WTC11 (cell line): ENCODE results near the gene MAPKAP1. TPM values are rescaled to one million over a fixed set of nuclear protein-coding genes. Genes with fewer than 3 reads are reported as not detected.

Experiments
- ATAC-seq: fragments of 200-7000 bp; cut with Tn5 transposase; 2 replicates; pipeline ENCODE4 v1.10.0; 2021; ENCODE audit warnings: mild to moderate bottlenecking, moderate library complexity
- CTCF ChIA-PET: fragments of 300-600 bp; sonication (Branson Sonifier 250); formaldehyde crosslinking; loops from one replicate; lab custom pipeline; 2021; ENCODE audit warnings: antibody characterized with exemption; lab: Charles Lee
- POLR2A ChIA-PET: fragments of 350-600 bp; sonication (Branson Sonifier 250); formaldehyde crosslinking; loops from one replicate; lab custom pipeline; 2021; ENCODE audit warnings: antibody characterized with exemption; lab: Charles Lee
- DNase-seq: peaks from one replicate; pipeline ENCODE4 v3.0.0; 2021; ENCODE audit warnings: low spot score
- H3K27ac Mint-ChIP-seq: 2 replicates; pipeline ENCODE4 v1.8.0; 2021; ENCODE audit warnings: mixed read lengths
- H3K27me3 Mint-ChIP-seq: 2 replicates; pipeline ENCODE4 v1.8.0; 2021; ENCODE audit warnings: low read depth, mild to moderate bottlenecking, moderate library complexity, mixed read lengths
- H3K36me3 Mint-ChIP-seq: 2 replicates; pipeline ENCODE4 v1.8.0; 2021; ENCODE audit warnings: mixed read lengths
- H3K4me1 Mint-ChIP-seq: 2 replicates; pipeline ENCODE4 v1.8.0; 2022; ENCODE audit warnings: mixed read lengths
- H3K4me3 Mint-ChIP-seq: 2 replicates; pipeline ENCODE4 v1.8.0; 2021; ENCODE audit warnings: mild to moderate bottlenecking, moderate library complexity, mixed read lengths
- H3K9me3 Mint-ChIP-seq: 2 replicates; pipeline ENCODE4 v1.8.0; 2021; ENCODE audit warnings: mixed read lengths
- CREB1 ChIP-seq: sonication (generic); formaldehyde crosslinking; IDR thresholded peaks from 2 replicates; pipeline ENCODE4 v1.8.0; 2023; ENCODE audit warnings: mild to moderate bottlenecking, missing genetic modification reagents
- ESRRA ChIP-seq: sonication (generic); formaldehyde crosslinking; IDR thresholded peaks from 2 replicates; pipeline ENCODE4 v1.8.1; 2022; ENCODE audit warnings: mild to moderate bottlenecking, missing genetic modification reagents, borderline replicate concordance
- GABPB1 ChIP-seq: sonication (generic); formaldehyde crosslinking; IDR thresholded peaks from 2 replicates; pipeline ENCODE4 v1.8.1; 2023; ENCODE audit warnings: mild to moderate bottlenecking, missing genetic modification reagents
- HMGA2 ChIP-seq: fragments of 250-450 bp; sonication (Bioruptor Pico); IDR thresholded peaks from 2 replicates; pipeline ENCODE4 v1.4.0; 2021; ENCODE audit warnings: mild to moderate bottlenecking, moderate library complexity
- MYBL2 ChIP-seq: sonication (generic); formaldehyde crosslinking; IDR thresholded peaks from 2 replicates; pipeline ENCODE4 v1.8.1; 2023; ENCODE audit warnings: mild to moderate bottlenecking, moderate library complexity, missing genetic modification reagents
- NR3C1 ChIP-seq: sonication (generic); formaldehyde crosslinking; conservative IDR thresholded peaks from 2 replicates; pipeline ENCODE4 v1.8.1; 2023; ENCODE audit warnings: low read depth, mild to moderate bottlenecking, missing genetic modification reagents
- SMAD4 ChIP-seq: sonication (generic); formaldehyde crosslinking; IDR thresholded peaks from 2 replicates; pipeline ENCODE4 v1.8.0; 2022; ENCODE audit warnings: mild to moderate bottlenecking, missing genetic modification reagents
- TCF7 ChIP-seq: sonication (generic); formaldehyde crosslinking; IDR thresholded peaks from 2 replicates; pipeline ENCODE4 v1.8.0; 2022; ENCODE audit warnings: mild to moderate bottlenecking, low read depth, missing genetic modification reagents, moderate library complexity
- TEAD1 ChIP-seq: sonication (generic); formaldehyde crosslinking; IDR thresholded peaks from 2 replicates; pipeline ENCODE4 v1.8.0; 2022; ENCODE audit warnings: mild to moderate bottlenecking, missing genetic modification reagents
- ZNF416 ChIP-seq: fragments of 250-450 bp; sonication (Bioruptor Pico); IDR thresholded peaks from 2 replicates; pipeline ENCODE4 v1.9.0; 2021; ENCODE audit warnings: mild to moderate bottlenecking, inconsistent platforms
- ZNF423 ChIP-seq: fragments of 250-450 bp; sonication (Bioruptor Pico); IDR thresholded peaks from 2 replicates; pipeline ENCODE4 v2.1.2; 2022; ENCODE audit warnings: mild to moderate bottlenecking, moderate library complexity
- total RNA-seq: library from RNA; stranded (reverse); gene quantifications from 3 replicates; pipeline ENCODE4 v1.2.3, GENCODE V29; 2021
- TF ChIP-seq, protein P1 (sequence below): fragments of 250-450 bp; sonication (Bioruptor Pico); IDR thresholded peaks from 2 replicates; pipeline ENCODE4 v1.9.0; 2021; ENCODE audit warnings: moderate library complexity, mild to moderate bottlenecking, inconsistent platforms, borderline replicate concordance
- TF ChIP-seq, protein P2 (sequence below): sonication (generic); formaldehyde crosslinking; IDR thresholded peaks from 2 replicates; pipeline ENCODE4 v1.8.1; 2022; ENCODE audit warnings: missing genetic modification reagents, borderline replicate concordance
- TF ChIP-seq, protein P3 (sequence below): sonication (generic); formaldehyde crosslinking; IDR thresholded peaks from 2 replicates; pipeline ENCODE4 v1.8.0; 2023; ENCODE audit warnings: missing genetic modification reagents
- TF ChIP-seq, protein P4 (sequence below): sonication (generic); formaldehyde crosslinking; IDR thresholded peaks from 2 replicates; pipeline ENCODE4 v1.8.0; 2023; ENCODE audit warnings: mild to moderate bottlenecking, missing genetic modification reagents
- TF ChIP-seq, protein P5 (sequence below): sonication (generic); formaldehyde crosslinking; IDR thresholded peaks from 2 replicates; pipeline ENCODE4 v1.8.1; 2023; ENCODE audit warnings: mild to moderate bottlenecking, missing genetic modification reagents, moderate library complexity
- TF ChIP-seq, protein P6 (sequence below): fragments of 200-600 bp; IDR thresholded peaks from 2 replicates; pipeline ENCODE4 v1.8.0; 2022; ENCODE audit warnings: antibody characterized with exemption
- TF ChIP-seq, protein P7 (sequence below): fragments of 250-450 bp; sonication (Bioruptor Pico); IDR thresholded peaks from 2 replicates; pipeline ENCODE4 v1.9.0; 2021; ENCODE audit warnings: mild to moderate bottlenecking
- TF ChIP-seq, protein P8 (sequence below): fragments of 250-450 bp; sonication (Bioruptor Pico); conservative IDR thresholded peaks from 2 replicates; pipeline ENCODE4 v1.9.0; 2021; ENCODE audit warnings: mild to moderate bottlenecking

MAPKAP1 gene
- total RNA-seq, 1 experiment from 2014 or later = 111 TPM

DNA sequence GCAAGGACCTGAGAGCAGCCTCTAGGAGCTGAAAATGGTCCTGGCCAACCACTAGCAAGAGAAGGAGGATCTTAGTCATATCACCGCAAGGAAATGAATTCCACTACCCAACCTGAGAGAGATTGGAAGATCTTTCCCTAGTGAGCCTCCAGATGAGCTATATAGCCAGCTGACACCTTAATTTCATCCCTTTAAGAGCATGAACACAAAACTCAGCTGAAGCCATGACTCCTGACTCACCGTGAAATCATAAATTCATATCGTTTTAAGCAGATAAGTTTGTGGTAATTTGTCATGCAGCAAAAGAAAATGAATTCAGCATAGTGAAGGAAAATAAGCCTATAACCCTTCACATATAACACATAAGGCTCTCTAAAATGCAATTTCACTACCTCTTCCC is 23.5 kb downstream of the MAPKAP1 start:
- Mint-ChIP-seq H3K27me3 (no peaks in the 10 kb centered on the region), H3K4me1 (peaks cover 51% of the 10 kb centered on the region), H3K9me3 (no peaks in the 10 kb centered on the region), H3K4me3 (no peak overlapping the region), H3K27ac (peak overlapping the region; percentile 17), H3K36me3 (no peaks in the 10 kb centered on the region)
- ChIA-PET POLR2A (interaction anchor here (0.5 kb wide), 1 partner anchor 315 kb away, joined by 4 read pairs; no protein-coding TSS in a partner anchor), CTCF (no interaction called here)
- TF ChIP-seq TCF7 (no peak), SMAD4 (CRISPR knock-in tag) (no peak), HMGA2 (CRISPR knock-in tag) (no peak), ZNF416 (CRISPR knock-in tag) (no peak), MYBL2 (no peak)
- TF ChIP-seq, protein P1, sequence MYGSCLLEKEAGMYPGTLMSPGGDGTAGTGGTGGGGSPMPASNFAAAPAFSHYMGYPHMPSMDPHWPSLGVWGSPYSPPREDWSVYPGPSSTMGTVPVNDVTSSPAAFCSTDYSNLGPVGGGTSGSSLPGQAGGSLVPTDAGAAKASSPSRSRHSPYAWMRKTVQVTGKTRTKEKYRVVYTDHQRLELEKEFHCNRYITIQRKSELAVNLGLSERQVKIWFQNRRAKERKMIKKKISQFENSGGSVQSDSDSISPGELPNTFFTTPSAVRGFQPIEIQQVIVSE (CRISPR knock-in tag) = no peak
- no peak for ATAC-seq
- no peak for DNase-seq

DNA sequence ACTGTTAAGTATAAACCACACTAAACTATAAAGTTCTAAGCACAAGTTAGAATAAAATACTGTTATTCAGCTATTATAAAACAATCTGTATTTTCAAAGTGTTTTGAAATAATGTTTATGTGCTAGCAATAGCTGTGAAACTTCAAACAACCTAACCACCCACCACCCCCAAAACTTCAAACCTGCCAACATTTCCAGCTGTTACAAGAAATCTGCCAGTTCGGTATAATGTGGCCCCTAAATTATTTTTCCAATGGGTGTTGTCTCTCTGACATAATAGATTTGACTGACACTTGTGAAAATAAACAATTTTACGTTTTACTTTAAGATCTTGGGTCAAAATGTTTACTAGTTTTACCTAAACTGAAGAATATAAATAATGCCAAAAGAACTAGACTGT is 24.7 kb downstream of the MAPKAP1 start:
- no peak overlapping the region for H3K27ac Mint-ChIP-seq
- peaks cover 51% of the 10 kb centered on the region for H3K4me1 Mint-ChIP-seq
- H3K27me3 Mint-ChIP-seq = no peaks in the 10 kb centered on the region
- DNase-seq (no peak), ATAC-seq (no peak)
- H3K4me3 Mint-ChIP-seq = no peak overlapping the region
- ChIA-PET POLR2A (no interaction called here), CTCF (no interaction called here)
- no peaks in the 10 kb centered on the region for H3K9me3 Mint-ChIP-seq
- TF ChIP-seq, protein P2, sequence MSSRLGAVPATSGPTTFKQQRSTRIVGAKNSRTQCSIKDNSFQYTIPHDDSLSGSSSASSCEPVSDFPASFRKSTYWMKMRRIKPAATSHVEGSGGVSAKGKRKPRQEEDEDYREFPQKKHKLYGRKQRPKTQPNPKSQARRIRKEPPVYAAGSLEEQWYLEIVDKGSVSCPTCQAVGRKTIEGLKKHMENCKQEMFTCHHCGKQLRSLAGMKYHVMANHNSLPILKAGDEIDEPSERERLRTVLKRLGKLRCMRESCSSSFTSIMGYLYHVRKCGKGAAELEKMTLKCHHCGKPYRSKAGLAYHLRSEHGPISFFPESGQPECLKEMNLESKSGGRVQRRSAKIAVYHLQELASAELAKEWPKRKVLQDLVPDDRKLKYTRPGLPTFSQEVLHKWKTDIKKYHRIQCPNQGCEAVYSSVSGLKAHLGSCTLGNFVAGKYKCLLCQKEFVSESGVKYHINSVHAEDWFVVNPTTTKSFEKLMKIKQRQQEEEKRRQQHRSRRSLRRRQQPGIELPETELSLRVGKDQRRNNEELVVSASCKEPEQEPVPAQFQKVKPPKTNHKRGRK (CRISPR knock-in tag) = no peak
- TF ChIP-seq, protein P3, sequence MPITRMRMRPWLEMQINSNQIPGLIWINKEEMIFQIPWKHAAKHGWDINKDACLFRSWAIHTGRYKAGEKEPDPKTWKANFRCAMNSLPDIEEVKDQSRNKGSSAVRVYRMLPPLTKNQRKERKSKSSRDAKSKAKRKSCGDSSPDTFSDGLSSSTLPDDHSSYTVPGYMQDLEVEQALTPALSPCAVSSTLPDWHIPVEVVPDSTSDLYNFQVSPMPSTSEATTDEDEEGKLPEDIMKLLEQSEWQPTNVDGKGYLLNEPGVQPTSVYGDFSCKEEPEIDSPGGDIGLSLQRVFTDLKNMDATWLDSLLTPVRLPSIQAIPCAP (CRISPR knock-in tag) = no peak
- TF ChIP-seq MYBL2 = no peak
- no peaks in the 10 kb centered on the region for H3K36me3 Mint-ChIP-seq

DNA sequence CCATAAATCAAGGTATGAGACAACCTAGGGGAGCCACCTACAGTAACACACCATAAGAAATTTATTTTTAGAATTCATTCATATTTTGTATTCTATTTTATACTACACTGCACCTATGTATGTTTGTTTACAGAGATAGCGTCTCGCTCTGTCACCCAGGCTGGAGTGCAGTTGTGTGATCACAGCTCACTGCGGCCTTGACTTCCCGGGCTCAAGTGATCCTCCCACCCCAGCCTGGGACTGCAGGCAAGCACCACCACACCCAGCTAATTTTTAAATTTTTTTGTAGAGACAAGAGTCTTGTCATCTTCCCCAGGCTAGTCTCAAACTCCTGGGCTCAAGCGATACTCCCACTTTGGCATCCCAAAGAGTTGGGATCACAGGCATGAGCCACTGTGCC is 25.4 kb downstream of the MAPKAP1 start:
- TF ChIP-seq GABPB1 (CRISPR knock-in tag) (no peak), TEAD1 (CRISPR knock-in tag) (no peak), NR3C1 (CRISPR knock-in tag) (no peak), ZNF423 (CRISPR knock-in tag) (no peak), MYBL2 (no peak), CREB1 (CRISPR knock-in tag) (no peak), ESRRA (CRISPR knock-in tag) (no peak)
- TF ChIP-seq, protein P4, sequence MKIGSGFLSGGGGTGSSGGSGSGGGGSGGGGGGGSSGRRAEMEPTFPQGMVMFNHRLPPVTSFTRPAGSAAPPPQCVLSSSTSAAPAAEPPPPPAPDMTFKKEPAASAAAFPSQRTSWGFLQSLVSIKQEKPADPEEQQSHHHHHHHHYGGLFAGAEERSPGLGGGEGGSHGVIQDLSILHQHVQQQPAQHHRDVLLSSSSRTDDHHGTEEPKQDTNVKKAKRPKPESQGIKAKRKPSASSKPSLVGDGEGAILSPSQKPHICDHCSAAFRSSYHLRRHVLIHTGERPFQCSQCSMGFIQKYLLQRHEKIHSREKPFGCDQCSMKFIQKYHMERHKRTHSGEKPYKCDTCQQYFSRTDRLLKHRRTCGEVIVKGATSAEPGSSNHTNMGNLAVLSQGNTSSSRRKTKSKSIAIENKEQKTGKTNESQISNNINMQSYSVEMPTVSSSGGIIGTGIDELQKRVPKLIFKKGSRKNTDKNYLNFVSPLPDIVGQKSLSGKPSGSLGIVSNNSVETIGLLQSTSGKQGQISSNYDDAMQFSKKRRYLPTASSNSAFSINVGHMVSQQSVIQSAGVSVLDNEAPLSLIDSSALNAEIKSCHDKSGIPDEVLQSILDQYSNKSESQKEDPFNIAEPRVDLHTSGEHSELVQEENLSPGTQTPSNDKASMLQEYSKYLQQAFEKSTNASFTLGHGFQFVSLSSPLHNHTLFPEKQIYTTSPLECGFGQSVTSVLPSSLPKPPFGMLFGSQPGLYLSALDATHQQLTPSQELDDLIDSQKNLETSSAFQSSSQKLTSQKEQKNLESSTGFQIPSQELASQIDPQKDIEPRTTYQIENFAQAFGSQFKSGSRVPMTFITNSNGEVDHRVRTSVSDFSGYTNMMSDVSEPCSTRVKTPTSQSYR (CRISPR knock-in tag) = no peak
- TF ChIP-seq, protein P5, sequence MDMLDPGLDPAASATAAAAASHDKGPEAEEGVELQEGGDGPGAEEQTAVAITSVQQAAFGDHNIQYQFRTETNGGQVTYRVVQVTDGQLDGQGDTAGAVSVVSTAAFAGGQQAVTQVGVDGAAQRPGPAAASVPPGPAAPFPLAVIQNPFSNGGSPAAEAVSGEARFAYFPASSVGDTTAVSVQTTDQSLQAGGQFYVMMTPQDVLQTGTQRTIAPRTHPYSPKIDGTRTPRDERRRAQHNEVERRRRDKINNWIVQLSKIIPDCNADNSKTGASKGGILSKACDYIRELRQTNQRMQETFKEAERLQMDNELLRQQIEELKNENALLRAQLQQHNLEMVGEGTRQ (CRISPR knock-in tag) = no peak
- TF ChIP-seq, protein P6, sequence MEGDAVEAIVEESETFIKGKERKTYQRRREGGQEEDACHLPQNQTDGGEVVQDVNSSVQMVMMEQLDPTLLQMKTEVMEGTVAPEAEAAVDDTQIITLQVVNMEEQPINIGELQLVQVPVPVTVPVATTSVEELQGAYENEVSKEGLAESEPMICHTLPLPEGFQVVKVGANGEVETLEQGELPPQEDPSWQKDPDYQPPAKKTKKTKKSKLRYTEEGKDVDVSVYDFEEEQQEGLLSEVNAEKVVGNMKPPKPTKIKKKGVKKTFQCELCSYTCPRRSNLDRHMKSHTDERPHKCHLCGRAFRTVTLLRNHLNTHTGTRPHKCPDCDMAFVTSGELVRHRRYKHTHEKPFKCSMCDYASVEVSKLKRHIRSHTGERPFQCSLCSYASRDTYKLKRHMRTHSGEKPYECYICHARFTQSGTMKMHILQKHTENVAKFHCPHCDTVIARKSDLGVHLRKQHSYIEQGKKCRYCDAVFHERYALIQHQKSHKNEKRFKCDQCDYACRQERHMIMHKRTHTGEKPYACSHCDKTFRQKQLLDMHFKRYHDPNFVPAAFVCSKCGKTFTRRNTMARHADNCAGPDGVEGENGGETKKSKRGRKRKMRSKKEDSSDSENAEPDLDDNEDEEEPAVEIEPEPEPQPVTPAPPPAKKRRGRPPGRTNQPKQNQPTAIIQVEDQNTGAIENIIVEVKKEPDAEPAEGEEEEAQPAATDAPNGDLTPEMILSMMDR = no peak
- TF ChIP-seq, protein P7, sequence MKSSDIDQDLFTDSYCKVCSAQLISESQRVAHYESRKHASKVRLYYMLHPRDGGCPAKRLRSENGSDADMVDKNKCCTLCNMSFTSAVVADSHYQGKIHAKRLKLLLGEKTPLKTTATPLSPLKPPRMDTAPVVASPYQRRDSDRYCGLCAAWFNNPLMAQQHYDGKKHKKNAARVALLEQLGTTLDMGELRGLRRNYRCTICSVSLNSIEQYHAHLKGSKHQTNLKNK (CRISPR knock-in tag) = no peak
- TF ChIP-seq, protein P8, sequence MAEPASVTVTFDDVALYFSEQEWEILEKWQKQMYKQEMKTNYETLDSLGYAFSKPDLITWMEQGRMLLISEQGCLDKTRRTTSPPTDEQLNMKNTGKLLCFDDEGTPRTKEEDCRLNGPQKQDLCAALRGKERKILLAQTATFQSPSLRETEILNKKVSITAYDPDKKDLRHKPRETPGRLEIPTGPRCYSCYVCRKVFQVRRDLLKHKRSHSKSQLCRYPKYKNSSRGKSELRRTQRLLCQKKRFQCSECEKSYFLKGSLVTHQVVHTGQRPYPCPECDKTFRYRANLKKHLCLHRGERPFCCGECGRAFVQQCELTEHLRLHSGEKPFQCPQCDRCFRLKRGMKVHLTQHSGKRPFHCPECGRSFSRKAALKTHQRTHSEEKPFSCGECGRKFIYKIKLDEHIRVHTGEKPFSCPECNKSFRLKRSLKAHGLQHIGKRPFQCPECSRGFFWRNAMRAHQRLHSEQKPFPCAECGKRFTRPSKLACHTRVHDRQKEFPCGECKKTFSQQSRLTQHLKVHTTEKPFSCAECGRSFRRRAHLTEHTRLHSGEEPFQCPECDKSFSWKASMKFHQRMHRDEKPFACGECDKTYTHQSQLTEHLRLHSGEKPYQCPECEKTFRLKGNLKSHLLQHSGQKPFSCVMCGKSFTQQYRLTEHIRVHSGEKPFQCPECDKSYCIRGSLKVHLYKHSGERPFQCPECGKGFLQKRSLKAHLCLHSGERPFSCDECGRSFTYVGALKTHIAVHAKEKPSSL (CRISPR knock-in tag) = no peak
- H3K27me3 Mint-ChIP-seq = no peaks in the 10 kb centered on the region
- peak overlapping the region; percentile 81 for H3K27ac Mint-ChIP-seq
- POLR2A ChIA-PET = no interaction called here
- CTCF ChIA-PET = no interaction called here
- H3K36me3 Mint-ChIP-seq = no peaks in the 10 kb centered on the region
- H3K4me1 Mint-ChIP-seq = peaks cover 50% of the 10 kb centered on the region
- DNase-seq (no peak), ATAC-seq (no peak)
- no peak overlapping the region for H3K4me3 Mint-ChIP-seq
- no peaks in the 10 kb centered on the region for H3K9me3 Mint-ChIP-seq
